NCI-H82 treated with DMSO at 0.1 percent for 48 hours (cell line): Measurements from ENCODE around the gene APOD.

Experiments
- DNase-seq: peaks from one replicate; lab custom pipeline; 2025; ENCODE audit not compliant: unreplicated experiment; lab: John Stamatoyannopoulos, UW

Gene APOD

GRCh38 chr3:195531683-195532082 is 52.1 kb downstream of the APOD start:
- no peak for DNase-seq

GRCh38 chr3:195526492-195526891 is 57.2 kb downstream of the APOD start:
- DNase-seq = no peak

GRCh38 chr3:195524171-195524896 is 59.4 kb downstream of the APOD start:
- DNase-seq = no peak

- no peak for DNase-seq
Measured at GRCh38 chr3:195522254-195523023, 61.3 kb downstream of the APOD start.
